ENCODE results near the gene HIBCH. TPM values are rescaled to one million over a fixed set of nuclear protein-coding genes. Genes with fewer than 3 reads are reported as not detected.
A peak's percentile ranks its signal among the peaks of the same experiment; 100 is the strongest.

The HIBCH gene
- total RNA-seq, 2 donors from 2014 or later = 31.4 to 34.4 TPM

DNA sequence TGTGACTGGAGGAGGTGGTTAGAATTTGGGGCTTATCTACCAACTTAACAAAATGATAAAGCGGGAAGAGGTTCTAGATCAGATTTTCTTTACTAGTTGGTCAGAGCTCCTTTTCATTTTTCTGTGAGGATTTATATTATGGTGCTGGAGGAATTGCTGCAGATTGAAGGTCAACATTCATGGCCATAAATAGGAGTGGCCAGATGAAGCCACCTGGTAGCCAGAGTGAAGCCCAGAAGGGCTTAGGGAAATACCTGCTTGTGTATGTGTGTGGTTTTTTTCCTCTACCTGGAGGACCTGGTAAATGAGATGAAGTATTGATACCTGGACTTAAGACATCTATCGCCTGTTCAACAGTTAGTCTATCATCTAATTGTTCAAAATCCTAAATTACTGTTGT lies 134.2 kb downstream of the HIBCH start:
- Histone ChIP-seq H3K4me1 (ENCODE audit: control insufficient read depth in 1 of 2, low read depth in 2 of 2) (peaks cover 0 to 5% of the 10 kb centered on the region in 2 donors), H3K27me3 (replicated peaks; ENCODE audit: insufficient read depth) (no peaks in the 10 kb centered on the region), H3K9me3 (no peaks in the 10 kb centered on the region), H3K27ac (no peak overlapping the region), H3K4me3 (no peak overlapping the region), H3K36me3 (no peaks in the 10 kb centered on the region)
- ATAC-seq (ENCODE audit: insufficient number of reproducible peaks, low FRiP score, low read depth) = no peak
- TF ChIP-seq, protein P1, sequence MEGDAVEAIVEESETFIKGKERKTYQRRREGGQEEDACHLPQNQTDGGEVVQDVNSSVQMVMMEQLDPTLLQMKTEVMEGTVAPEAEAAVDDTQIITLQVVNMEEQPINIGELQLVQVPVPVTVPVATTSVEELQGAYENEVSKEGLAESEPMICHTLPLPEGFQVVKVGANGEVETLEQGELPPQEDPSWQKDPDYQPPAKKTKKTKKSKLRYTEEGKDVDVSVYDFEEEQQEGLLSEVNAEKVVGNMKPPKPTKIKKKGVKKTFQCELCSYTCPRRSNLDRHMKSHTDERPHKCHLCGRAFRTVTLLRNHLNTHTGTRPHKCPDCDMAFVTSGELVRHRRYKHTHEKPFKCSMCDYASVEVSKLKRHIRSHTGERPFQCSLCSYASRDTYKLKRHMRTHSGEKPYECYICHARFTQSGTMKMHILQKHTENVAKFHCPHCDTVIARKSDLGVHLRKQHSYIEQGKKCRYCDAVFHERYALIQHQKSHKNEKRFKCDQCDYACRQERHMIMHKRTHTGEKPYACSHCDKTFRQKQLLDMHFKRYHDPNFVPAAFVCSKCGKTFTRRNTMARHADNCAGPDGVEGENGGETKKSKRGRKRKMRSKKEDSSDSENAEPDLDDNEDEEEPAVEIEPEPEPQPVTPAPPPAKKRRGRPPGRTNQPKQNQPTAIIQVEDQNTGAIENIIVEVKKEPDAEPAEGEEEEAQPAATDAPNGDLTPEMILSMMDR (IDR thresholded peaks at IDR 0.05) = no peak
- DNase-seq (ENCODE audit: low spot score) = no peak

DNA sequence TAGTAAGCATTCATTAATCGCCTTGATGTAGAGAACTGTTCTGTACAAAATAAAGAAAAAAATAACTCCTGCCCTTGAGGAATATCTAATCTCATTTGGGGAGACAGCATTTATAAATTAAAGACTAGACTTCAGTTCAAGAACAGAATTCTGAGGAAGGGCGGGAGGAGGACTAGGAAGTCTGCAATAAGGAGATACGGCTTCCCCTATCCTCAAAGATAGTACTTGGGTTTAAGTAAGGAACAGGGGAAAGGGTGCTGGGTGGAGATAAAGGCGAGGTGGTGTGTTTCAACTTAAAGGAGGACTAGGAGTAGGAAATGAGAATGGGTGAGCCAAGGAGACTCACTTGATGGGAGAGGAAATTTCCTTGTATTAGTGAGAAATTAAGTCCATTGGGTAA lies 135.2 kb downstream of the HIBCH start:
- Histone ChIP-seq H3K9me3 (no peaks in the 10 kb centered on the region), H3K27me3 (replicated peaks; ENCODE audit: insufficient read depth) (no peaks in the 10 kb centered on the region), H3K36me3 (no peaks in the 10 kb centered on the region), H3K27ac (no peak overlapping the region), H3K4me1 (ENCODE audit: control insufficient read depth in 1 of 2, low read depth in 2 of 2) (peaks cover 7 to 15% of the 10 kb centered on the region in 2 donors), H3K4me3 (no peak overlapping the region)
- ATAC-seq (ENCODE audit: insufficient number of reproducible peaks, low FRiP score, low read depth) (no peak), DNase-seq (ENCODE audit: low spot score) (no peak)
- TF ChIP-seq, protein P1 (IDR thresholded peaks at IDR 0.05) = no peak

DNA sequence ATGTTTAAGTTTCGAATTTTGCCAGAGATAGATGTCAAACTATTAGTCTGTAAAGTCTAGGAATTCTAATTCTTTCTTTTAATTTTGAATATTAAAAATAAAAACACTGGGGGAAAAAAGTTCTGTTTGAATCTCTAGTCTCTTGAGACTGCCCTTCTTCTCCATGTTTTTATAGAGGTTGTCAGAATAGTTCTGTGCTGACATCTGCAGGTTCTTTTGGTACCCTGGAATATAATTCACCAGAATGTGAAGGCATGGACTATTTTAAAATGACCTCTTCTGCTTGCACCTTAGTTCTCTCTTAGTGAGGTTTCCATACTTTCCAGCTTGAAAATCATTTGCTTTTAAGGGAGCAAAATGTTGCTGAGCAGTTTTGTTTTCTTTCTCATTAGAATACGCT lies 136.1 kb downstream of the HIBCH start:
- Histone ChIP-seq H3K4me1 (ENCODE audit: control insufficient read depth in 1 of 2, low read depth in 2 of 2) (peaks cover 7 to 15% of the 10 kb centered on the region in 2 donors), H3K27ac (peak overlapping the region in 1 of 2 donors; percentile 6), H3K9me3 (no peaks in the 10 kb centered on the region), H3K27me3 (replicated peaks; ENCODE audit: insufficient read depth) (no peaks in the 10 kb centered on the region), H3K4me3 (no peak overlapping the region), H3K36me3 (no peaks in the 10 kb centered on the region)
- ATAC-seq (ENCODE audit: insufficient number of reproducible peaks, low FRiP score, low read depth) (no peak), DNase-seq (ENCODE audit: low spot score) (no peak)
- TF ChIP-seq, protein P1 (IDR thresholded peaks at IDR 0.05) = no peak

DNA sequence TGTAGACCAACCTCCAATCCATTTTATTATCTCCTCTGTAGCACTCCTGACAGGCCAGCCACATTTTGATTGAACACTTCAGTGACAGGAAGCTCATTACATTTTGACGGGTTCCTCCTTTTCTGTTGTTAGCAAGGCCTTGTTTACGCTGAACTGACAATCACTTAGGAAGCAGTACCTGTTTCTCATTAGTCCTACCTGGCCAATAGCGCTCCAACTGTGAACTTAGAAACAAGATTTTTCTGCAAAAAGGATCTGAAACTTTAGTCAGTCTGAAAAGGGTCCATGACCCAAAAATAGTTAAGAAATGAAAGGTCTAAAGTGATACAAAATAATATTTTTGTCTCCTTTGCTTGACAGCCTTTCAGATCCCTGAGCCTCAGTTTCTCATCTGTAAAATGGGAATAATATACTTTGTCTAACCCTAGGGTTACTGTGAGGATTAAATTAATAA lies 137.5 kb downstream of the HIBCH start:
- Histone ChIP-seq H3K36me3 (no peaks in the 10 kb centered on the region), H3K27me3 (replicated peaks; ENCODE audit: insufficient read depth) (no peaks in the 10 kb centered on the region), H3K9me3 (no peaks in the 10 kb centered on the region), H3K27ac (peak overlapping the region; percentile 92 to 95), H3K4me1 (ENCODE audit: control insufficient read depth in 1 of 2, low read depth in 2 of 2) (peaks cover 7 to 15% of the 10 kb centered on the region in 2 donors), H3K4me3 (no peak overlapping the region)
- DNase-seq (ENCODE audit: low spot score) (no peak), ATAC-seq (ENCODE audit: insufficient number of reproducible peaks, low FRiP score, low read depth) (no peak)
- TF ChIP-seq, protein P1 (IDR thresholded peaks at IDR 0.05) = no peak

DNA sequence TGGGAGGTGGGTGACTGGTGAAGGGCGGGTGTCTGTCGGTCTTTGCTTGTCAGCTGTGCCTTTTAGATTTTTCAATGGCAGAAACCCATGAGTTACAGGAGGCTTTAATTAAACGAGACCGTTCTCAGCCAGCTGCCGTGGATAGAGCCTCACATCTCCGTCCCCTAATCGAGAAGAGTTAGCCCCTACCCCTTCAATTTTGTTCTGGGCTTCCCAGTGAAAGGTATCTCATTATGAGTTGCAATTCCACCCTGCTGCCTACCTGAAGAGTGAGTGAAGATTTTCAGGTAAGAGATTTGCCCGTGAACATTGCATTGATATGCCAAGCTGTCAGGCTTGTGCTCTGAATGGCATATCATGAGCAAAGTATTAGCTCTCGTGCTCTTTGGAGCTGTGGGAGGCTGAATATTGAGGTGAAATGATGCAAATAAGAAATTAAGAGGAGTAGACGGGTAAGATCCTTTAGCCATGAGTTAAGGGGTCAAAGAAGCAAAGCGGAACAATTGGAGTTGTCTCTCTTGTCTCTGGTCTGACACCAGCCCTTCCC lies 138.4 kb downstream of the HIBCH start:
- no peak for DNase-seq (ENCODE audit: low spot score)
- H3K4me3 ChIP-seq = peak overlapping the region; percentile 90
- H3K9me3 ChIP-seq = no peaks in the 10 kb centered on the region
- ATAC-seq (ENCODE audit: insufficient number of reproducible peaks, low FRiP score, low read depth) = no peak
- no peaks in the 10 kb centered on the region for H3K36me3 ChIP-seq
- H3K4me1 ChIP-seq (ENCODE audit: control insufficient read depth in 1 of 2, low read depth in 2 of 2) = peaks cover 7 to 15% of the 10 kb centered on the region in 2 donors
- H3K27me3 ChIP-seq (replicated peaks; ENCODE audit: insufficient read depth) = no peaks in the 10 kb centered on the region
- H3K27ac ChIP-seq = peak overlapping the region; percentile 92 to 95
- TF ChIP-seq, protein P1 (IDR thresholded peaks at IDR 0.05) = no peak

Measured in thoracic aorta (tissue), 2 donors.